Astrocyte (in vitro differentiated cells and primary cell): ENCODE data around the gene COQ8A. TPM values are rescaled to one million over a fixed set of nuclear protein-coding genes. Genes with fewer than 3 reads are reported as not detected.

Experiments used
- DNase-seq: peaks from one replicate; pipeline ENCODE4 v3.0.0-alpha.2; 2010; ENCODE audit warnings: low read depth
- FAIRE-seq: peaks from 2 replicates; lab custom pipeline; 2011; peaks lifted over from hg19 to GRCh38; lab: Jason Lieb, UNC
- H2AFZ ChIP-seq: 2 replicates; pipeline ENCODE4 v1.6.0; 2012; ENCODE audit warnings: low read depth, low read length, inconsistent platforms
- H3K27ac ChIP-seq: 2 replicates; pipeline ENCODE4 v1.5.1; 2011; ENCODE audit warnings: low read depth, low read length, inconsistent platforms
- H3K27me3 ChIP-seq: 2 replicates; pipeline ENCODE4 v1.6.0; 2011; ENCODE audit warnings: low read length, inconsistent platforms; ENCODE audit not compliant: insufficient read depth
- H3K36me3 ChIP-seq: 2 replicates; pipeline ENCODE4 v1.5.1; 2011; ENCODE audit warnings: low read length, inconsistent platforms; ENCODE audit not compliant: insufficient read depth
- H3K4me1 ChIP-seq: 2 replicates; pipeline ENCODE4 v1.5.1; 2011; ENCODE audit warnings: low read length, inconsistent platforms; ENCODE audit not compliant: insufficient read depth
- H3K4me2 ChIP-seq: 2 replicates; pipeline ENCODE4 v1.6.0; 2012; ENCODE audit warnings: low read length, inconsistent platforms
- H3K4me3 ChIP-seq: 2 replicates; pipeline ENCODE4 v1.5.1; 2011; ENCODE audit warnings: low read depth, mild to moderate bottlenecking, low read length, inconsistent platforms; ENCODE audit not compliant: insufficient read depth
- H3K79me2 ChIP-seq: 2 replicates; pipeline ENCODE4 v1.6.0; 2012; ENCODE audit warnings: mild to moderate bottlenecking, low read length, inconsistent platforms; ENCODE audit not compliant: insufficient read depth
- H3K9ac ChIP-seq: 2 replicates; pipeline ENCODE4 v1.6.0; 2012; ENCODE audit warnings: mild to moderate bottlenecking, low read length, inconsistent platforms
- H3K9me3 ChIP-seq: 2 replicates; pipeline ENCODE4 v1.5.1; 2012; ENCODE audit warnings: low read depth, mild to moderate bottlenecking, low read length, inconsistent platforms; ENCODE audit not compliant: insufficient read depth
- H4K20me1 ChIP-seq: 2 replicates; pipeline ENCODE4 v1.6.0; 2012; ENCODE audit warnings: low read length, inconsistent platforms; ENCODE audit not compliant: insufficient read depth
- H3K27ac Mint-ChIP-seq: one replicate; pipeline ENCODE4 v1.8.0; 2021; ENCODE audit warnings: mild to moderate bottlenecking, mixed read lengths; ENCODE audit not compliant: unreplicated experiment
- H3K27me3 Mint-ChIP-seq: one replicate; pipeline ENCODE4 v1.8.0; 2021; ENCODE audit warnings: low read depth, mixed read lengths; ENCODE audit not compliant: unreplicated experiment
- H3K36me3 Mint-ChIP-seq: one replicate; pipeline ENCODE4 v1.8.0; 2021; ENCODE audit warnings: low read depth, mixed read lengths; ENCODE audit not compliant: unreplicated experiment
- H3K4me1 Mint-ChIP-seq: one replicate; pipeline ENCODE4 v1.8.0; 2021; ENCODE audit warnings: low read depth, mixed read lengths; ENCODE audit not compliant: unreplicated experiment
- H3K4me3 Mint-ChIP-seq: one replicate; pipeline ENCODE4 v1.8.0; 2021; ENCODE audit warnings: mild to moderate bottlenecking, moderate library complexity, mixed read lengths; ENCODE audit not compliant: unreplicated experiment
- H3K9me3 Mint-ChIP-seq: one replicate; pipeline ENCODE4 v1.8.0; 2021; ENCODE audit warnings: mild to moderate bottlenecking, mixed read lengths; ENCODE audit not compliant: unreplicated experiment
- EZH2 ChIP-seq: IDR thresholded peaks from 2 replicates; pipeline ENCODE4 v1.6.1; 2012; ENCODE audit warnings: mild to moderate bottlenecking, low read length, inconsistent platforms; ENCODE audit not compliant: insufficient read depth
- total RNA-seq: library from RNA; stranded (reverse); gene quantifications from 2 replicates; pipeline ENCODE4 v1.2.1, GENCODE V29; 2021
- TF ChIP-seq, protein P1 (sequence below): IDR thresholded peaks from 2 replicates; pipeline ENCODE4 v1.5.1; 2011; ENCODE audit warnings: low read depth, mild to moderate bottlenecking, inconsistent platforms, low read length, moderate library complexity; ENCODE audit not compliant: insufficient read depth

Gene COQ8A
- total RNA-seq, 1 donor from 2014 or later = 8.2 TPM

GRCh38 chr1:226948996-226949395, 8.9 kb downstream of the COQ8A start:
- Histone ChIP-seq H3K4me2 (no peak overlapping the region), H3K27me3 (no peaks in the 10 kb centered on the region), H3K4me3 (no peak overlapping the region), H3K79me2 (no peaks in the 10 kb centered on the region), H3K9ac (no peak overlapping the region), H3K27ac (no peak overlapping the region), H3K4me1 (no peaks in the 10 kb centered on the region), H3K9me3 (no peaks in the 10 kb centered on the region), H4K20me1 (peaks cover 6% of the 10 kb centered on the region), H2AFZ (no peak overlapping the region), H3K36me3 (no peaks in the 10 kb centered on the region)
- Mint-ChIP-seq H3K27ac (no peak overlapping the region), H3K27me3 (no peaks in the 10 kb centered on the region), H3K4me1 (peaks cover 2% of the 10 kb centered on the region), H3K36me3 (no peaks in the 10 kb centered on the region), H3K9me3 (no peaks in the 10 kb centered on the region), H3K4me3 (no peak overlapping the region)
- no peak for FAIRE-seq
- DNase-seq = no peak
- TF ChIP-seq, protein P1, sequence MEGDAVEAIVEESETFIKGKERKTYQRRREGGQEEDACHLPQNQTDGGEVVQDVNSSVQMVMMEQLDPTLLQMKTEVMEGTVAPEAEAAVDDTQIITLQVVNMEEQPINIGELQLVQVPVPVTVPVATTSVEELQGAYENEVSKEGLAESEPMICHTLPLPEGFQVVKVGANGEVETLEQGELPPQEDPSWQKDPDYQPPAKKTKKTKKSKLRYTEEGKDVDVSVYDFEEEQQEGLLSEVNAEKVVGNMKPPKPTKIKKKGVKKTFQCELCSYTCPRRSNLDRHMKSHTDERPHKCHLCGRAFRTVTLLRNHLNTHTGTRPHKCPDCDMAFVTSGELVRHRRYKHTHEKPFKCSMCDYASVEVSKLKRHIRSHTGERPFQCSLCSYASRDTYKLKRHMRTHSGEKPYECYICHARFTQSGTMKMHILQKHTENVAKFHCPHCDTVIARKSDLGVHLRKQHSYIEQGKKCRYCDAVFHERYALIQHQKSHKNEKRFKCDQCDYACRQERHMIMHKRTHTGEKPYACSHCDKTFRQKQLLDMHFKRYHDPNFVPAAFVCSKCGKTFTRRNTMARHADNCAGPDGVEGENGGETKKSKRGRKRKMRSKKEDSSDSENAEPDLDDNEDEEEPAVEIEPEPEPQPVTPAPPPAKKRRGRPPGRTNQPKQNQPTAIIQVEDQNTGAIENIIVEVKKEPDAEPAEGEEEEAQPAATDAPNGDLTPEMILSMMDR = no peak
- TF ChIP-seq EZH2 = no peak

- H3K27ac Mint-ChIP-seq = no peak overlapping the region
- DNase-seq = no peak
Measured at GRCh38 chr1:226949401-226949800, 9.3 kb downstream of the COQ8A start.

DNA sequence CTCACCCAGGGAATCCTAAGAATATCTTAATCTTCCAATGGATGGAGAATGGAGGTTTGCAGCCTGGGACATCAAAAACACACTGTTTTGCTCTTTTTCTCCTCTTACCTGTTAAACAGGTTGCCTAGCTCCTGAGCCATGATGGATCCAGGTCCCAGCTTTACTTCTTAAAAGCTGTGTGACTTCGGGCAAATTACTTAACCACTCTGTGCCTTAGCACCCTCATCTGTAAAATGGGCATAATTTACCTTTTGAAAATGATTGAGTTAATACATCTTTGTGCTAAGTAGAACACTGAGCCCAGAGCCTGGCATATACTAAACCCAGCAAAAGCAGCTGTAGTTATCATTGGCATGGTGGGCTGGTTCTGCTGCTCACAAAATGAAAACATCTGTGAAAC, 10.2 kb downstream of the COQ8A start:
- Mint-ChIP-seq H3K9me3 (peaks cover 2% of the 10 kb centered on the region), H3K4me3 (no peak overlapping the region), H3K27me3 (no peaks in the 10 kb centered on the region), H3K4me1 (peaks cover 2% of the 10 kb centered on the region), H3K36me3 (peaks cover 2% of the 10 kb centered on the region), H3K27ac (no peak overlapping the region)
- Histone ChIP-seq H3K79me2 (no peaks in the 10 kb centered on the region), H3K4me1 (no peaks in the 10 kb centered on the region), H3K4me3 (no peak overlapping the region), H3K27me3 (no peaks in the 10 kb centered on the region), H3K36me3 (no peaks in the 10 kb centered on the region), H3K27ac (no peak overlapping the region), H2AFZ (no peak overlapping the region), H4K20me1 (peaks cover 6% of the 10 kb centered on the region), H3K9me3 (no peaks in the 10 kb centered on the region), H3K9ac (no peak overlapping the region), H3K4me2 (no peak overlapping the region)
- TF ChIP-seq, protein P1 = no peak
- no peak for TF ChIP-seq EZH2
- DNase-seq (no peak), FAIRE-seq (no peak)

More at GRCh38 chr1:226949401-226949800, 9.3 kb downstream of the COQ8A start:
- Histone ChIP-seq H3K27ac (no peak overlapping the region), H3K9me3 (no peaks in the 10 kb centered on the region), H3K4me1 (no peaks in the 10 kb centered on the region), H3K9ac (no peak overlapping the region), H3K27me3 (no peaks in the 10 kb centered on the region), H3K36me3 (no peaks in the 10 kb centered on the region), H4K20me1 (peaks cover 6% of the 10 kb centered on the region), H3K4me2 (no peak overlapping the region), H3K4me3 (no peak overlapping the region), H3K79me2 (no peaks in the 10 kb centered on the region), H2AFZ (no peak overlapping the region)
- Mint-ChIP-seq H3K4me3 (no peak overlapping the region), H3K36me3 (no peaks in the 10 kb centered on the region), H3K4me1 (peaks cover 2% of the 10 kb centered on the region), H3K27me3 (no peaks in the 10 kb centered on the region), H3K9me3 (no peaks in the 10 kb centered on the region)
- no peak for TF ChIP-seq EZH2
- TF ChIP-seq, protein P1 = no peak
- FAIRE-seq = no peak
